ENCODE results near the gene BCKDHA. TPM values are rescaled to one million over a fixed set of nuclear protein-coding genes. Genes with fewer than 3 reads are reported as not detected.

BCKDHA gene
- total RNA-seq, 1 experiment from 2014 or later, result 17.7 TPM

- peaks cover 0 to 5% of the 10 kb centered on the region in 2 experiments; a peak in 2 of 4 replicates for H3K4me1 ChIP-seq (ENCODE audit: control insufficient read depth in 1 of 2, insufficient read depth in 2 of 2, low read length in 2 of 2)
- H3K9ac ChIP-seq (ENCODE audit: low read length), result no peak overlapping the region
- RAD21 ChIA-PET (ENCODE audit: low non-redundant PET in 1 of 2, low total read pairs in 2 of 2, uncharacterized antibody in 2 of 2, unreplicated experiment in 2 of 2), result no interaction called here
- no peaks in the 10 kb centered on the region for H3K27me3 ChIP-seq (ENCODE audit: insufficient read depth, low read length)
- no peak overlapping the region for H2AFZ ChIP-seq (ENCODE audit: low read depth, low read length, poor library complexity, severe bottlenecking)
- ATAC-seq, result no peak
- no peaks in the 10 kb centered on the region for H3K9me3 ChIP-seq (ENCODE audit: control insufficient read depth in 1 of 2, insufficient read depth in 1 of 2, low read depth in 1 of 2, low read length in 2 of 2)
- H3K4me2 ChIP-seq (ENCODE audit: low read length), result no peak overlapping the region
- intact Hi-C loops (cut with micrococcal nuclease), result no loop called here
- peaks cover 3% of the 10 kb centered on the region in 2 experiments; a peak in 2 of 4 replicates for H3K36me3 ChIP-seq (ENCODE audit: control insufficient read depth in 1 of 2, insufficient read depth in 2 of 2, low read length in 2 of 2)
- no peaks in the 10 kb centered on the region for H3K9me2 ChIP-seq (ENCODE audit: insufficient read depth)
- CTCF ChIA-PET, result no interaction called here
- no peak overlapping the region for H3K4me3 ChIP-seq (replicated peaks in 1 of 2; ENCODE audit: low read depth in 1 of 2, low read length in 2 of 2)
- POLR2A ChIA-PET, result no interaction called here
- no peak for DNase-seq (ENCODE audit: low read depth, low spot score)
- no peaks in the 10 kb centered on the region for H3K79me2 ChIP-seq (ENCODE audit: insufficient read depth, low read length)
- no peaks in the 10 kb centered on the region for H4K20me1 ChIP-seq (ENCODE audit: insufficient read depth)
- no peak overlapping the region for H3K27ac ChIP-seq (ENCODE audit: low read depth, low read length)
- TF ChIP-seq POLR2A (IDR thresholded peaks at IDR 0.05; ENCODE audit: borderline replicate concordance, extremely low read depth, insufficient read depth, insufficient read length), result no peak
- TF ChIP-seq POLR2AphosphoS5 (IDR thresholded peaks at IDR 0.05; ENCODE audit: low read depth, low read length), result no peak
- TF ChIP-seq CTCF (IDR thresholded peaks at IDR 0.05 in 2 of 3, conservative IDR thresholded peaks at IDR 0.05 in 1 of 3; ENCODE audit: borderline replicate concordance in 1 of 3, insufficient read depth in 1 of 3, low read depth in 2 of 3, low read length in 2 of 3), result no peak
- TF ChIP-seq JUND (IDR thresholded peaks at IDR 0.05), result no peak
- no peak for TF ChIP-seq SRF (IDR thresholded peaks at IDR 0.05; ENCODE audit: low read depth)
- TF ChIP-seq EZH2phosphoT487 (IDR thresholded peaks at IDR 0.05; ENCODE audit: borderline replicate concordance), result no peak
- TF ChIP-seq RAD21 (IDR thresholded peaks at IDR 0.05; ENCODE audit: low read depth), result no peak
- no peak for TF ChIP-seq EGR1 (IDR thresholded peaks at IDR 0.05; ENCODE audit: low read depth)
- TF ChIP-seq ELF1 (IDR thresholded peaks at IDR 0.05; ENCODE audit: borderline replicate concordance, low read depth), result no peak
- no peak for TF ChIP-seq FOSL1 (IDR thresholded peaks at IDR 0.05; ENCODE audit: low read depth)
- no peak for TF ChIP-seq ZNF274 (IDR thresholded peaks at IDR 0.05; ENCODE audit: low read depth, low read length)
- TF ChIP-seq REST (IDR thresholded peaks at IDR 0.05; ENCODE audit: low read depth), result no peak
- no peak for TF ChIP-seq SP1 (IDR thresholded peaks at IDR 0.05; ENCODE audit: low read depth)
- TF ChIP-seq CBX3 (IDR thresholded peaks at IDR 0.05; ENCODE audit: low read depth), result no peak
- BruUV-seq (replicated peaks), result no TSS peak
Observed at GRCh38 chr19:41422955-41423354, 25.3 kb downstream of the BCKDHA start.

All from HCT116 (cell line).